ENCODE results near the gene ARNT2.

The ARNT2 gene

GRCh38 chr15:80426316-80426715 is 22.1 kb downstream of the ARNT2 start:
- no peak for ATAC-seq
- H3K9me3 Mint-ChIP-seq: no peaks in the 10 kb centered on the region
- H3K27ac Mint-ChIP-seq: no peak overlapping the region
- no peak overlapping the region for H3K4me3 Mint-ChIP-seq
- peaks cover 16% of the 10 kb centered on the region for H3K27me3 Mint-ChIP-seq
- no peaks in the 10 kb centered on the region for H3K36me3 Mint-ChIP-seq
- H3K4me1 Mint-ChIP-seq: no peaks in the 10 kb centered on the region

- ATAC-seq: no peak
- Mint-ChIP-seq H3K27ac (no peak overlapping the region), H3K4me3 (no peak overlapping the region), H3K9me3 (no peaks in the 10 kb centered on the region), H3K4me1 (no peaks in the 10 kb centered on the region), H3K27me3 (peaks cover 34% of the 10 kb centered on the region), H3K36me3 (no peaks in the 10 kb centered on the region)
Observed at GRCh38 chr15:80429964-80430363, 25.8 kb downstream of the ARNT2 start.

- no peak for ATAC-seq
- Mint-ChIP-seq H3K4me3 (no peak overlapping the region), H3K36me3 (no peaks in the 10 kb centered on the region), H3K9me3 (no peaks in the 10 kb centered on the region), H3K27ac (no peak overlapping the region), H3K4me1 (no peaks in the 10 kb centered on the region), H3K27me3 (peaks cover 37% of the 10 kb centered on the region)
Observed at GRCh38 chr15:80431635-80432344, 27.6 kb downstream of the ARNT2 start.

- no peaks in the 10 kb centered on the region for H3K4me1 Mint-ChIP-seq
- no peak for ATAC-seq
- H3K9me3 Mint-ChIP-seq: no peaks in the 10 kb centered on the region
- H3K27ac Mint-ChIP-seq: no peak overlapping the region
- H3K4me3 Mint-ChIP-seq: no peak overlapping the region
- H3K27me3 Mint-ChIP-seq: peaks cover 42% of the 10 kb centered on the region
- H3K36me3 Mint-ChIP-seq: no peaks in the 10 kb centered on the region
Observed at GRCh38 chr15:80432345-80432702, 28.1 kb downstream of the ARNT2 start.

- H3K36me3 Mint-ChIP-seq: no peaks in the 10 kb centered on the region
- no peaks in the 10 kb centered on the region for H3K9me3 Mint-ChIP-seq
- no peak overlapping the region for H3K4me3 Mint-ChIP-seq
- no peaks in the 10 kb centered on the region for H3K4me1 Mint-ChIP-seq
- H3K27me3 Mint-ChIP-seq: peaks cover 46% of the 10 kb centered on the region
- H3K27ac Mint-ChIP-seq: no peak overlapping the region
- no peak for ATAC-seq
Observed at GRCh38 chr15:80433836-80434235, 29.7 kb downstream of the ARNT2 start.

GRCh38 chr15:80434926-80435720 is 30.9 kb downstream of the ARNT2 start:
- Mint-ChIP-seq H3K27me3 (peaks cover 49% of the 10 kb centered on the region), H3K4me1 (no peaks in the 10 kb centered on the region), H3K4me3 (no peak overlapping the region), H3K9me3 (no peaks in the 10 kb centered on the region), H3K27ac (no peak overlapping the region), H3K36me3 (no peaks in the 10 kb centered on the region)
- ATAC-seq: peak; percentile 24

GRCh38 chr15:80436511-80437307 is 32.5 kb downstream of the ARNT2 start:
- ATAC-seq: no peak
- Mint-ChIP-seq H3K27me3 (peaks cover 39% of the 10 kb centered on the region), H3K4me1 (no peaks in the 10 kb centered on the region), H3K9me3 (no peaks in the 10 kb centered on the region), H3K36me3 (no peaks in the 10 kb centered on the region), H3K4me3 (no peak overlapping the region), H3K27ac (no peak overlapping the region)

- peaks cover 41% of the 10 kb centered on the region for H3K27me3 Mint-ChIP-seq
- no peak overlapping the region for H3K27ac Mint-ChIP-seq
- no peaks in the 10 kb centered on the region for H3K4me1 Mint-ChIP-seq
Observed at GRCh38 chr15:80437334-80437891, 33.2 kb downstream of the ARNT2 start.

GRCh38 chr15:80439140-80439539 is 35.0 kb downstream of the ARNT2 start:
- no peaks in the 10 kb centered on the region for H3K36me3 Mint-ChIP-seq
- no peak overlapping the region for H3K27ac Mint-ChIP-seq
- no peaks in the 10 kb centered on the region for H3K4me1 Mint-ChIP-seq
- no peaks in the 10 kb centered on the region for H3K9me3 Mint-ChIP-seq
- no peak overlapping the region for H3K4me3 Mint-ChIP-seq
- H3K27me3 Mint-ChIP-seq: peaks cover 35% of the 10 kb centered on the region
- ATAC-seq: no peak

More at GRCh38 chr15:80437334-80437891, 33.2 kb downstream of the ARNT2 start:
- no peak for ATAC-seq
- Mint-ChIP-seq H3K36me3 (no peaks in the 10 kb centered on the region), H3K4me3 (no peak overlapping the region), H3K9me3 (no peaks in the 10 kb centered on the region)

GRCh38 chr15:80440024-80440423 is 35.8 kb downstream of the ARNT2 start:
- Mint-ChIP-seq H3K9me3 (no peaks in the 10 kb centered on the region), H3K4me1 (no peaks in the 10 kb centered on the region), H3K36me3 (no peaks in the 10 kb centered on the region), H3K4me3 (no peak overlapping the region), H3K27me3 (peaks cover 27% of the 10 kb centered on the region), H3K27ac (no peak overlapping the region)
- ATAC-seq: no peak

GRCh38 chr15:80441041-80441440 is 36.9 kb downstream of the ARNT2 start:
- H3K9me3 Mint-ChIP-seq: no peaks in the 10 kb centered on the region
- no peak for ATAC-seq
- no peaks in the 10 kb centered on the region for H3K4me1 Mint-ChIP-seq
- H3K27ac Mint-ChIP-seq: no peak overlapping the region
- peaks cover 27% of the 10 kb centered on the region for H3K27me3 Mint-ChIP-seq
- no peak overlapping the region for H3K4me3 Mint-ChIP-seq
- no peaks in the 10 kb centered on the region for H3K36me3 Mint-ChIP-seq

- Mint-ChIP-seq H3K36me3 (no peaks in the 10 kb centered on the region), H3K9me3 (no peaks in the 10 kb centered on the region), H3K4me1 (no peaks in the 10 kb centered on the region), H3K27me3 (peaks cover 24% of the 10 kb centered on the region), H3K27ac (no peak overlapping the region), H3K4me3 (no peak overlapping the region)
- ATAC-seq: no peak
Observed at GRCh38 chr15:80441714-80442113, 37.5 kb downstream of the ARNT2 start.

- Mint-ChIP-seq H3K4me1 (no peaks in the 10 kb centered on the region), H3K27ac (no peak overlapping the region), H3K4me3 (no peak overlapping the region), H3K36me3 (no peaks in the 10 kb centered on the region), H3K9me3 (no peaks in the 10 kb centered on the region), H3K27me3 (peaks cover 15% of the 10 kb centered on the region)
- ATAC-seq: peak; percentile 39
Observed at GRCh38 chr15:80442728-80443403, 38.7 kb downstream of the ARNT2 start.

- Mint-ChIP-seq H3K9me3 (no peaks in the 10 kb centered on the region), H3K27ac (no peak overlapping the region), H3K27me3 (peaks cover 12% of the 10 kb centered on the region), H3K4me1 (no peaks in the 10 kb centered on the region), H3K36me3 (no peaks in the 10 kb centered on the region), H3K4me3 (no peak overlapping the region)
- no peak for ATAC-seq
Observed at GRCh38 chr15:80444680-80445251, 40.6 kb downstream of the ARNT2 start.
